ENCODE data around the gene CAPRIN2. TPM values are rescaled to one million over a fixed set of nuclear protein-coding genes. Genes with fewer than 3 reads are reported as not detected.
A peak's percentile ranks its signal among the peaks of the same experiment; 100 is the strongest.

Gene CAPRIN2
- total RNA-seq, 4 donors from 2014 or later, result 20.8 to 71.7 (median 46.2) TPM

DNA sequence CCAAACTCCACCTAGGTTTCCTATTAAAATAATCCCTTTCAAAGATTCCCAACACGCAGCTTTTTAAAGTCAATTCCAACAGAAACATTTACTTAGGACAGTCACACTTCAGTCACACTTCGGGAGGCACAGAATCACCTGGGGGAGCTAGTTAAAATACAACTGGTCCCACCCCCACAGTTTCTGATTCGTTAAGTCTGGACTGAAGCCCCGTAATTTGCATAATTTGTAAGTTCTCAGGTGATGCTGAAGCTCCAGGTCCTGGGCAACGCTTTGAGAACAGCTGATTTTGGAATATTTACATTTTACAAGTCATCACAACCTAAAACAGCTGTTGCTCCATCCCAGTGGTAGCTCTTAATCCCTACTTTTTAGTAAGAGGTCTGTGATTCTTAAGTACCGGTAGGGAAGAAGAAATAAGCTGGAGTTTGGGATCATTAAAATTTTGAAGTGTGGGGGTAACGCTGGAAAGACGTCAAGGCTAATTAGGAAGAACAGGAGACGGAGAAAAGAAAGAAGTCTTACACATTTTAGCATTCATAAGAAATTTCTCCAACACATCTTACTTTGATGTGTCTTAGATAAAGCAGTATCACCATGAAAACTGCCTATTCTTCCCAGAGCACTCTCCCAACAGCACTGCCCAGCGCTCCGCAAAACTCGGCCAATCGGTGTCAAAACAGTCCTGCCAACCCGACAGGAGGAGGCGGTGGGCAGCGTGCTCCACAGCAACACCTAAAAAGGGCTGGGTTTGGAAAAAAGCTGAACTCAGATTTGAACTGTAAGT, 60.1 kb downstream of the CAPRIN2 start:
- DNase-seq (ENCODE audit: low spot score in 2 of 2), result peak in 1 of 2 donors; percentile 23
- H3K9me3 ChIP-seq, result no peaks in the 10 kb centered on the region
- 8 to 11% methylated on average over 16 of the region's 16 CpGs for WGBS, 2 donors

DNA sequence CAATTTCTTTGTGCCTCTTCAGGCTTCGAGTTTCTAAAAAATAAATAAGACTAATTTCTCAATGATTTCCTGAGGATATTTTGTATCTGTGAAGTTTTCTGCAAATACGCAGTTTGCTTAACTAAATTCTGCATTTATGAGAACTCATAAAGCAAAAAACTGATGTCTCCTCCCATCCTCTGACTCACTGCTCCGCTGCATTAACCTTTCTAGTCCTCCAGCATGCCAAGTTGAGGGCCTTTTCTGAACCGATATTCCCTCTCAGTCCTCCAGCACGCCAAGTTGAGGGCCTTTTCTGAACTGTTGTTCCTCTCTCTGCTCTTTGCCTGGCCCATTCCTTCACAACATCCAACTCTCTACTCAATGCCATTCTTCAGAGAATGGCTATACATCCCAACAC, 62.3 kb downstream of the CAPRIN2 start:
- H3K27ac ChIP-seq, result peak overlapping the region in 2 of 4 donors; percentile 5 to 53
- H3K4me3 ChIP-seq, result no peak overlapping the region
- DNase-seq (ENCODE audit: low spot score in 2 of 2), result no peak
- H3K4me1 ChIP-seq, result peaks cover 0 to 52% (median 18%) of the 10 kb centered on the region in 4 donors
- H3K27me3 ChIP-seq, result no peaks in the 10 kb centered on the region
- no peaks in the 10 kb centered on the region for H3K36me3 ChIP-seq
- H3K9me3 ChIP-seq, result no peaks in the 10 kb centered on the region
- no peak for TF ChIP-seq EP300 (IDR thresholded peaks at IDR 0.05)
- TF ChIP-seq POLR2A (IDR thresholded peaks at IDR 0.05), result no peak
- TF ChIP-seq, protein P1, sequence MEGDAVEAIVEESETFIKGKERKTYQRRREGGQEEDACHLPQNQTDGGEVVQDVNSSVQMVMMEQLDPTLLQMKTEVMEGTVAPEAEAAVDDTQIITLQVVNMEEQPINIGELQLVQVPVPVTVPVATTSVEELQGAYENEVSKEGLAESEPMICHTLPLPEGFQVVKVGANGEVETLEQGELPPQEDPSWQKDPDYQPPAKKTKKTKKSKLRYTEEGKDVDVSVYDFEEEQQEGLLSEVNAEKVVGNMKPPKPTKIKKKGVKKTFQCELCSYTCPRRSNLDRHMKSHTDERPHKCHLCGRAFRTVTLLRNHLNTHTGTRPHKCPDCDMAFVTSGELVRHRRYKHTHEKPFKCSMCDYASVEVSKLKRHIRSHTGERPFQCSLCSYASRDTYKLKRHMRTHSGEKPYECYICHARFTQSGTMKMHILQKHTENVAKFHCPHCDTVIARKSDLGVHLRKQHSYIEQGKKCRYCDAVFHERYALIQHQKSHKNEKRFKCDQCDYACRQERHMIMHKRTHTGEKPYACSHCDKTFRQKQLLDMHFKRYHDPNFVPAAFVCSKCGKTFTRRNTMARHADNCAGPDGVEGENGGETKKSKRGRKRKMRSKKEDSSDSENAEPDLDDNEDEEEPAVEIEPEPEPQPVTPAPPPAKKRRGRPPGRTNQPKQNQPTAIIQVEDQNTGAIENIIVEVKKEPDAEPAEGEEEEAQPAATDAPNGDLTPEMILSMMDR (IDR thresholded peaks at IDR 0.05), result no peak
- 39 to 44% methylated on average over 5 of the region's 5 CpGs for WGBS, 2 donors

More for the DNA sequence above, 60.1 kb downstream of the CAPRIN2 start:
- H3K4me3 ChIP-seq, result peak overlapping the region; percentile 56 to 94 (median 78)
- no peaks in the 10 kb centered on the region for H3K36me3 ChIP-seq
- H3K27ac ChIP-seq, result peak overlapping the region; percentile 55 to 92 (median 88)
- TF ChIP-seq, protein P1 (IDR thresholded peaks at IDR 0.05), result no peak
- TF ChIP-seq EP300 (IDR thresholded peaks at IDR 0.05) (no peak), POLR2A (IDR thresholded peaks at IDR 0.05) (no peak)
- H3K4me1 ChIP-seq, result peaks cover 0 to 45% (median 18%) of the 10 kb centered on the region in 4 donors
- H3K27me3 ChIP-seq, result no peaks in the 10 kb centered on the region

DNA sequence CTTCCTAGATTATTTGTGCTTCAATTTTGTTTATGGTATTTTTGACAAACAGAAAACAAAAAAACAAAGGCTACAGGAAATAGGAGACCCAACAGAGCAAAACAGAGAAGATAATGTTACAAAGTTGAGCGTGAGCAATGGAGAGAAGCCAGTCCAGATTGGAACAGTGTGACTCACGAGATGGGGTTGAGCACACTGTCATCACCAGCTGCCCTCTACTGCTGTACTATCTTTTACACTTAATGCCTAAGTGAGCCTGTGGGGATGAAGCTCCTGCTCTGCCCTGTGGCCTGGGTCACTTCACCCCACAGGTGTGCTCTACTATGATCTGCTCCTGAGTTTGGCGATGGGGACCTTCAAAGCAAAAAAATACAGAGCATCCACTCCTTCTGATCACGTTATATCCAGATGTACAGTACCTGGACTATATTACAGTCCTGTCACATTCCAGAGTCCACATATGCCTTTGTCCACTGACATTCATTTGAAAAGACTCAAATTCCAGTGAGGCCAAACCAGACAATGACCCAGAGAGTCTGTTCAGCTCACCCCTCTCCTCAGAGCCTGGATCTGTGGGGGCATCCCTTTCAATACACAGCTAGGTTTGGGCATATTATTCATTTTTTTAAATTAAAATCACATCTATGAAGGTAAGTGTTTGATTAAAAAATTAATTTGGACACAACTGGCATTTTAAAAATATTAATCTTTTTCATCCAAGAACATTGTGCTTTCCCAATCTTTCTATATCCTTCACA, 63.5 kb downstream of the CAPRIN2 start:
- Histone ChIP-seq H3K4me3 (no peak overlapping the region), H3K36me3 (no peaks in the 10 kb centered on the region), H3K27me3 (no peaks in the 10 kb centered on the region), H3K27ac (peak overlapping the region in 1 of 4 donors; percentile 54), H3K4me1 (peaks cover 0 to 54% (median 18%) of the 10 kb centered on the region in 4 donors), H3K9me3 (no peaks in the 10 kb centered on the region)
- peak in 1 of 2 donors; percentile 18 for DNase-seq (ENCODE audit: low spot score in 2 of 2)
- 55 to 62% methylated on average over 4 of the region's 4 CpGs for WGBS, 2 donors
- TF ChIP-seq POLR2A (IDR thresholded peaks at IDR 0.05), result no peak
- no peak for TF ChIP-seq EP300 (IDR thresholded peaks at IDR 0.05)
- TF ChIP-seq, protein P1 (IDR thresholded peaks at IDR 0.05), result no peak

DNA sequence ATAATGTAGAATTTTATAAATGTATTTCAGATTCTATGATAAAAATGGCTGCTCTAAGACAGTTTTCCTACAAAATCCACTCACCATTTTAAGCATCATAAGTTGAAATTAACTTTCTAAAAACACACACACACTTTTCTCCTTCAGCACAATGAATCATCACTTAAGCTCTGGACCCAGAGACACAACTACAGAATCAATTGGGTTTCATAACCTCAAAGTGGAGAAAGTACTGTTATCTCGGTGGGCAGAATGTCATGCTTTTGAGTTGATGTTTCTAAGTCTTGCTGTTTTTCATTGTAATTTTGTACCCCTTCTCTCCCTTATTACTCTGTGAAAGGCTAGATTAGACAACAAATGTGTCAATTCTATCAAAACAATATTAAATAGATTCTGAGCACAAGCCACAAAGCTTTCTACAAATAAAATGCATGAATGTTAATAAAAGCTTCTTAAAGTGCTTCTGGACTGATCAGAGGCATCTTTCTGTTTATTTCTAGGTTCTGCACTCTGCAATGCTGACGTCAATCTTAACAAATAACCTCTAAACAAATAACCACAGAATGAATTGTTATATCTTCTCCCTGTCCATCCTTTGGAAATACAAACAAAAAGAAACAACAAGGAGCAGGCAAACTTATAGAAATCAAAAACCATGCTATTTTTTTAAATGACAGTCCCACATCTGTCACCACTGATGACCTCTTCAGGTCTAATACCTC, 67.3 kb downstream of the CAPRIN2 start:
- WGBS, 2 donors, result 72 to 77% methylated on average over 2 of the region's 2 CpGs
- Histone ChIP-seq H3K4me1 (peaks cover 0 to 29% (median 4%) of the 10 kb centered on the region in 4 donors), H3K27me3 (no peaks in the 10 kb centered on the region), H3K4me3 (no peak overlapping the region), H3K36me3 (peaks cover 0 to 12% (median 0%) of the 10 kb centered on the region in 3 donors), H3K27ac (no peak overlapping the region), H3K9me3 (no peaks in the 10 kb centered on the region)
- no peak for DNase-seq (ENCODE audit: low spot score in 2 of 2)
- TF ChIP-seq POLR2A (IDR thresholded peaks at IDR 0.05), result no peak
- TF ChIP-seq, protein P1 (IDR thresholded peaks at IDR 0.05), result no peak
- TF ChIP-seq EP300 (IDR thresholded peaks at IDR 0.05), result no peak

All from tibial nerve (tissue), 4 donors.